Stimulated activated naive B cell treated with anti-CD40 and anti-IgM and Interleukin-4, amounts not matched to agents 10 μg/mL and 1 μg/mL and 100 μg/mL, for 72 hours (primary cell): ENCODE measurements around the gene FLT1.

Experiments used
- ATAC-seq, 2 donors: fragments of 150-1000 bp; cut with Tn5 transposase; replicated peaks; 2 replicates each; pipeline ENCODE4 v1.10.0; 2021; ENCODE audit warnings: moderate library complexity in 1 of 2
- DNase-seq: peaks from one replicate; pipeline ENCODE4 v3.0.0; 2021
- H3K27ac Mint-ChIP-seq: one replicate; pipeline ENCODE4 v1.8.0; 2022; ENCODE audit warnings: mild to moderate bottlenecking, mixed read lengths
- H3K27me3 Mint-ChIP-seq, 2 donors: one replicate each; pipeline ENCODE4 v1.8.0; 2022; ENCODE audit warnings: mixed read lengths in 2 of 2
- H3K36me3 Mint-ChIP-seq, 2 donors: one replicate each; pipeline ENCODE4 v1.8.0; 2022; ENCODE audit warnings: mixed read lengths in 2 of 2, mild to moderate bottlenecking in 1 of 2
- H3K4me1 Mint-ChIP-seq, 2 donors: one replicate each; pipeline ENCODE4 v1.8.0; 2022; ENCODE audit warnings: mixed read lengths in 2 of 2, mild to moderate bottlenecking in 1 of 2
- H3K4me3 Mint-ChIP-seq, 2 donors: one replicate each; pipeline ENCODE4 v1.8.0; 2022; ENCODE audit warnings: mild to moderate bottlenecking in 2 of 2, mixed read lengths in 2 of 2, moderate library complexity in 1 of 2
- H3K9me3 Mint-ChIP-seq, 2 donors: one replicate each; pipeline ENCODE4 v1.8.0; 2022; ENCODE audit warnings: mixed read lengths in 2 of 2, mild to moderate bottlenecking in 1 of 2

FLT1 gene

GRCh38 chr13:28494778-28495537, at the start of gene FLT1:
Gene FLT1, minus strand, starts transcription at chr13:28495128. Its CDS starts 285 bp downstream, at chr13:28494843.
- Mint-ChIP-seq H3K27ac (peak within 1 kb of the TSS; percentile 62), H3K9me3 (no peaks in the 10 kb centered on the region), H3K4me3 (peak within 1 kb of the TSS; percentile 82 to 92), H3K36me3 (peaks cover 4 to 5% of the 10 kb centered on the region in 2 donors), H3K27me3 (peaks cover 22 to 27% of the 10 kb centered on the region in 2 donors), H3K4me1 (peaks cover 9 to 36% of the 10 kb centered on the region in 2 donors)
- DNase-seq, result peak; percentile 35
- ATAC-seq, result peak; percentile 61 to 62

DNA sequence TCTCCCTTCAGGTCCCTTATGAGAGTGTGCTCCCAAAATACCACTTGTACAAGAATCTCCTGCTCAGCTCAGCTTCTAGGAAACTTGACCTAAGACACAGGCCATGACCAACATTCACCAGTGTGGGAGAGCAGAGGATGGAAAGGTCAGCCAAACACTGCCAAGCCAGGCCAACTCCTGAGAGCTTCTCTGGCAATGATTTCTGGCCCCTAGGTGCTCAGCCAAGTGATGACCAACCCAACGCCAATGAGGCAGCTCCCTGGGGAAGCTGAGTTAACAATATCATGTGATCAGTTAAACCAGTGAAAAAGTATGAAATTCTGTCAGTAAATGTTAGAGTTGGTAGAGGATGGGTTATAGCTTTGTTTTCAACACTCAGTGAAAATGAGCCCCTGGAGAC, 49.1 kb upstream of the FLT1 start:
- ATAC-seq, result no peak
- Mint-ChIP-seq H3K9me3 (peaks cover 18 to 22% of the 10 kb centered on the region in 2 donors), H3K4me1 (peaks cover 10 to 40% of the 10 kb centered on the region in 2 donors), H3K27me3 (peaks cover 12 to 13% of the 10 kb centered on the region in 2 donors), H3K4me3 (no peak overlapping the region), H3K36me3 (peaks cover 6 to 20% of the 10 kb centered on the region in 2 donors), H3K27ac (no peak overlapping the region)
- no peak for DNase-seq

GRCh38 chr13:28542804-28543203, 47.9 kb upstream of the FLT1 start:
- H3K27ac Mint-ChIP-seq, result no peak overlapping the region
- H3K9me3 Mint-ChIP-seq, result peaks cover 19 to 22% of the 10 kb centered on the region in 2 donors
- H3K27me3 Mint-ChIP-seq, result peaks cover 12 to 13% of the 10 kb centered on the region in 2 donors
- peaks cover 14 to 45% of the 10 kb centered on the region in 2 donors for H3K4me1 Mint-ChIP-seq
- H3K36me3 Mint-ChIP-seq, result peaks cover 6 to 19% of the 10 kb centered on the region in 2 donors
- DNase-seq, result no peak
- no peak overlapping the region for H3K4me3 Mint-ChIP-seq
- ATAC-seq, result no peak

- H3K4me3 Mint-ChIP-seq, result no peak overlapping the region
- DNase-seq (no peak), ATAC-seq (no peak)
- no peak overlapping the region for H3K27ac Mint-ChIP-seq
- H3K27me3 Mint-ChIP-seq, result peaks cover 5 to 7% of the 10 kb centered on the region in 2 donors
- H3K36me3 Mint-ChIP-seq, result peaks cover 6 to 19% of the 10 kb centered on the region in 2 donors
- H3K4me1 Mint-ChIP-seq, result peaks cover 14 to 50% of the 10 kb centered on the region in 2 donors
- peaks cover 19 to 22% of the 10 kb centered on the region in 2 donors for H3K9me3 Mint-ChIP-seq
Measured at GRCh38 chr13:28541966-28542365, 47.0 kb upstream of the FLT1 start.

GRCh38 chr13:28540612-28541011, 45.7 kb upstream of the FLT1 start:
- DNase-seq (no peak), ATAC-seq (peak in 1 of 2 donors; percentile 54)
- peaks cover 9 to 19% of the 10 kb centered on the region in 2 donors for H3K36me3 Mint-ChIP-seq
- peaks cover 5 to 7% of the 10 kb centered on the region in 2 donors for H3K27me3 Mint-ChIP-seq
- no peak overlapping the region for H3K4me3 Mint-ChIP-seq
- peaks cover 14 to 50% of the 10 kb centered on the region in 2 donors for H3K4me1 Mint-ChIP-seq
- no peak overlapping the region for H3K27ac Mint-ChIP-seq
- H3K9me3 Mint-ChIP-seq, result peaks cover 19 to 22% of the 10 kb centered on the region in 2 donors

- H3K4me3 Mint-ChIP-seq, result no peak overlapping the region
Measured at GRCh38 chr13:28539625-28540286, 44.8 kb upstream of the FLT1 start.

DNA sequence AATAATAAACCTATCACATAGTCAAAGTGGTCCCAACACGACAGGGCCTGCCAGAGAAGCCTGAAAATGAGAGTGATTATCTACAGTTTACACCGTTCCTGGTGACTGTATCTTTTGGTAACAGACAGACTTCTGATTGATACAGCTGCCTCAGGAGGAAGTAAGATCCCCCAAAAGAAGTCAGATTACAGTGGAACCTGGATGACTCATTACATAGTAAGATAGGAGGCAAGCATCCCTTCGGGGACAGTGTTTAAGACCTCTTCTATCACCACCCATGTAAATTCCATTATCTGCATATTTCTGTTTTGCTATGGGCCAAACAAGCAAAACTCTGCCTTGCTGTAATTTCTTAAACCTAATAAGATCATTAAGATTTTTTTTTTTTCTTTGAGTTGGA, 44.0 kb upstream of the FLT1 start:
- ATAC-seq (peak; percentile 73 to 78), DNase-seq (no peak)
- Mint-ChIP-seq H3K36me3 (peaks cover 6 to 14% of the 10 kb centered on the region in 2 donors), H3K4me3 (no peak overlapping the region), H3K27ac (no peak overlapping the region), H3K4me1 (peaks cover 14 to 46% of the 10 kb centered on the region in 2 donors), H3K27me3 (peaks cover 11 to 19% of the 10 kb centered on the region in 2 donors), H3K9me3 (peaks cover 13 to 16% of the 10 kb centered on the region in 2 donors)

More at GRCh38 chr13:28539625-28540286, 44.8 kb upstream of the FLT1 start:
- ATAC-seq (peak; percentile 47 to 59), DNase-seq (no peak)
- peaks cover 21 to 23% of the 10 kb centered on the region in 2 donors for H3K9me3 Mint-ChIP-seq
- no peak overlapping the region for H3K27ac Mint-ChIP-seq
- H3K36me3 Mint-ChIP-seq, result peaks cover 11 to 22% of the 10 kb centered on the region in 2 donors
- peaks cover 14 to 50% of the 10 kb centered on the region in 2 donors for H3K4me1 Mint-ChIP-seq
- peaks cover 12% of the 10 kb centered on the region in 2 donors for H3K27me3 Mint-ChIP-seq

DNA sequence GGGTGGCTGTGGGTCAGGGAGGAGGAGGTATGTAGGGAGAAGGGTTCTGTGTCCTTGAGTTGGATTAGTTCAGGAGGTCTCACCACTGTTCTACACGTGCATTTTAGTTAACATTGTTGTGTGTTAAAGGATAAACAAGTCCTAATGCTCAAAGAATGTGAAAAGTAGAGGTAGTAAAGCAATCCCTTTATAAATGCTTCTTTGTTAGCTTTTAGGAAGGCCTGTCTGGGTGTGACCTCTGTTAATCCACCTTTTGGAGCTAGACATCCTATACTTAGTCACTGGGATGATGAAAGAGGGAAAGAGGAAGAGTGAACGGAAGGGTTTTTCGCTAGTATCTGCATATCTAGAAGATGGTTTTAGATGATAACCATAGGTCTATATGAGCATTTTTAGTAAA, 42.2 kb upstream of the FLT1 start:
- H3K27me3 Mint-ChIP-seq, result peaks cover 12 to 15% of the 10 kb centered on the region in 2 donors
- H3K4me1 Mint-ChIP-seq, result peaks cover 14 to 39% of the 10 kb centered on the region in 2 donors
- peaks cover 3 to 7% of the 10 kb centered on the region in 2 donors for H3K9me3 Mint-ChIP-seq
- ATAC-seq (no peak), DNase-seq (no peak)
- peaks cover 4 to 5% of the 10 kb centered on the region in 2 donors for H3K36me3 Mint-ChIP-seq
- no peak overlapping the region for H3K4me3 Mint-ChIP-seq
- H3K27ac Mint-ChIP-seq, result no peak overlapping the region

DNA sequence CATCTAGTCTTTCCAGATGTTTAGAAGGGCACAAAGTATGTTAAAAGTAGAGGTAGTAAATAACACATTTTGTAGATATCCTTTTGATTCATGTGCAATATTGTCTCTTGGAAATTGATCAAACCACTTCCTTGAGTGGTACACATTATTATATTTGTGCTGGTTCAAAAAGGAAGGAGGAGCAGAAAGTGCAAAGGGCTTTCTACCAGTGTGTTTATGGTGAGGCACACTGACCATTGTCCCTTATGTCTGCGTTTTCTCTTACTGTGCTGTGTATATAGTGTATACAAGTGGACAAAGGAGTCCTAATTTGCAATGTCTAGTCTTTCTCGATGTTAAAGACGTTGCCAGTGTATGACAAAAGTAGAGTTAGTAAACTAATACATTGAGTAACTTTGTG, 41.4 kb upstream of the FLT1 start:
- H3K27ac Mint-ChIP-seq, result no peak overlapping the region

DNA sequence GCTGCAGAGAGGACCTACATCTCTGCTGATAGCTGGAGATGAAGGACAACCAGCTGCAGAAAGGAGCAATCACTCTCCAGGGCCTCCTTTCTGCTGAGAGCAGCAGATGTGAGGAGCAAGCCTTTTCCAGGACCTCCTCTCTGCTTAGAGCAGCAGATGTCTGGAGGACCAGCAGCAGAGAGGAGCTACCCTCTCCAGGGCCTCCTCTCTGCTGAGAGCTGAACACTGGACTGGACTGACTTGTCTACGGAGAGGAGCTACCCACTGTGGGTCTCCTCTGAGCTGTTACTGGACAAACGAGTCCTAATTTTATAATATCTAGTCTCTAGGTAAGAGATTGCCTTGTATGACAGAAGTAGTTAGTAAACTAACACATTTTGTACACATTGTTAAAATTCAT, 40.8 kb upstream of the FLT1 start:
- no peak for ATAC-seq
- no peak overlapping the region for H3K27ac Mint-ChIP-seq
- H3K27me3 Mint-ChIP-seq, result peaks cover 12 to 15% of the 10 kb centered on the region in 2 donors
- H3K4me3 Mint-ChIP-seq, result no peak overlapping the region
- H3K4me1 Mint-ChIP-seq, result peaks cover 9 to 27% of the 10 kb centered on the region in 2 donors
- peaks cover 0 to 5% of the 10 kb centered on the region in 2 donors for H3K9me3 Mint-ChIP-seq
- DNase-seq, result no peak
- peaks cover 4 to 5% of the 10 kb centered on the region in 2 donors for H3K36me3 Mint-ChIP-seq

More for the DNA sequence above, 41.4 kb upstream of the FLT1 start:
- Mint-ChIP-seq H3K27me3 (peaks cover 12 to 15% of the 10 kb centered on the region in 2 donors), H3K4me3 (no peak overlapping the region), H3K4me1 (peaks cover 11 to 31% of the 10 kb centered on the region in 2 donors), H3K36me3 (peaks cover 4 to 5% of the 10 kb centered on the region in 2 donors), H3K9me3 (peaks cover 0 to 5% of the 10 kb centered on the region in 2 donors)
- ATAC-seq (no peak), DNase-seq (no peak)

DNA sequence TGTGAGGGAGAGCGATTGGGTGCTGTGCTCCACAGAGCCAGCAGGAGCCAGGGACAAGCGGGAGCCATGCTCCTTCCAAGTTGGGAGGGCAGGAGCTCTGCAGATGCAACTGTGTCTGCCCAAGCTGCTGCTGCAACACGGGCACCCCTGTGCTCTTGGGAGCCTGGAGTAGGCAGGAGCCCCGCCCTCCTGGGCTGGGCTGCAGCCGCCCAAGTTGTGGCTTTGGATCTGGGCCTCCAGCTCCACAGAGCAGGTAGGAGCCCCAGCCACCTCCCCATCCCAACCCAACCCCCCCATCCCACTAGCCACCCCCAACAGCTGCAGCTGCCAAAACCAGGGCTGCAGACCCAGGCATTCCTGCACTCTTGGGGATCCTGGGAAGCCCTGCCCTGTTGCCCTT, 39.9 kb upstream of the FLT1 start:
- peaks cover 0 to 5% of the 10 kb centered on the region in 2 donors for H3K9me3 Mint-ChIP-seq
- H3K36me3 Mint-ChIP-seq, result peaks cover 4 to 5% of the 10 kb centered on the region in 2 donors
- H3K4me1 Mint-ChIP-seq, result peaks cover 4 to 18% of the 10 kb centered on the region in 2 donors
- peaks cover 12 to 15% of the 10 kb centered on the region in 2 donors for H3K27me3 Mint-ChIP-seq
- ATAC-seq (no peak), DNase-seq (no peak)
- no peak overlapping the region for H3K4me3 Mint-ChIP-seq
- peak overlapping the region; percentile 52 for H3K27ac Mint-ChIP-seq

DNA sequence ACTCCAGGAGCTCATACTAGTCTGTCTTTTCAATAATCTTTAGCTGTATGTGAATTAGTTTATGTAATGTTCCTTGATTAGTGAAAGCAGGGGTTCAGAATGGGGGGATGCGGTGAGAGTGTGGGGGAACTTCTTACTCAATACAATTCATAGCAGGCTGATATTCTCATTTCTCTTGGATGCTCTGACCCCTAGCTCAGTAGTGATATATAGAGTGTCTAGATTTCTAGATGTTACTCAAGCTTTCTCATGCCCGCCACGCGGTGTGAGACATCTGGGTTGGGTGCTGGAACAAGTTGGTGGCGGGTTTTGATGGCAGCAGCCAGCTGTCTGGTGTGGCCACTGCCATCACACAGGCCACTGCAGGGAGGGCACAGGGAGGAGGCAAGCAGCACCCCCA, 39.3 kb upstream of the FLT1 start:
- ATAC-seq, result peak in 1 of 2 donors; percentile 19
- H3K27me3 Mint-ChIP-seq, result peaks cover 12 to 15% of the 10 kb centered on the region in 2 donors
- H3K27ac Mint-ChIP-seq, result no peak overlapping the region
- H3K9me3 Mint-ChIP-seq, result peaks cover 0 to 5% of the 10 kb centered on the region in 2 donors
- H3K4me1 Mint-ChIP-seq, result peaks cover 4 to 13% of the 10 kb centered on the region in 2 donors
- peaks cover 4 to 5% of the 10 kb centered on the region in 2 donors for H3K36me3 Mint-ChIP-seq
- H3K4me3 Mint-ChIP-seq, result no peak overlapping the region
- no peak for DNase-seq

GRCh38 chr13:28533441-28534166, 38.7 kb upstream of the FLT1 start:
- peaks cover 12 to 15% of the 10 kb centered on the region in 2 donors for H3K27me3 Mint-ChIP-seq
- no peak overlapping the region for H3K4me3 Mint-ChIP-seq
- H3K36me3 Mint-ChIP-seq, result peaks cover 4 to 5% of the 10 kb centered on the region in 2 donors
- peak overlapping the region; percentile 22 for H3K27ac Mint-ChIP-seq
- peaks cover 0 to 3% of the 10 kb centered on the region in 2 donors for H3K9me3 Mint-ChIP-seq
- H3K4me1 Mint-ChIP-seq, result peaks cover 0 to 12% of the 10 kb centered on the region in 2 donors
- ATAC-seq (no peak), DNase-seq (no peak)

DNA sequence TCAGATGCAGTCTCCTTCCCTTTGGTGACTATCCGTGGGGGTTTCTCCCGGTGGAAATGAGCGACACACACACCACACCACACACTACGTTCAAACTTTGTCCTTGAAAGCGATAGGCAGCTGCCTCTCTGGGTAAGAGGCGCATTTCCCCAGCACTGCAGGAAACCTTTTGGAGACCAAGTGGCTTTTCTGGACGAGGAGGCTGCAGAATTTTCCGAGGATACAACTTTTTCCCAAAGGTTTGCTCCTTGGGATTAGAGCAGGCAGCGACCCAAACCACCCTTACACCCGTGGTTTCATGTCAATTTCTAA, 38.2 kb upstream of the FLT1 start:
- H3K9me3 Mint-ChIP-seq, result peaks cover 0 to 3% of the 10 kb centered on the region in 2 donors
- DNase-seq (no peak), ATAC-seq (peak; percentile 4 to 5)
- H3K36me3 Mint-ChIP-seq, result peaks cover 4 to 5% of the 10 kb centered on the region in 2 donors
- peaks cover 3 to 15% of the 10 kb centered on the region in 2 donors for H3K4me1 Mint-ChIP-seq
- H3K4me3 Mint-ChIP-seq, result peak overlapping the region in 1 of 2 donors; percentile 59
- H3K27ac Mint-ChIP-seq, result no peak overlapping the region
- H3K27me3 Mint-ChIP-seq, result peaks cover 12 to 15% of the 10 kb centered on the region in 2 donors
